OCI-LY3 (cell line): ENCODE measurements around the gene GRID2.

Source experiments
- H2AFZ ChIP-seq: fragments of 200-600, 300-600 bp; shearing (Covaris generic); 2 replicates; pipeline ENCODE4 v1.6.0; 2014; ENCODE audit warnings: antibody characterized with exemption, low read depth, low read length
- H3K27ac ChIP-seq: fragments of 200-600, 300-600 bp; sonication (generic); 2 replicates; pipeline ENCODE4 v1.5.1; 2014; ENCODE audit warnings: mild to moderate bottlenecking, low read length, moderate library complexity, mixed read lengths
- H3K27me3 ChIP-seq: fragments of 200-600, 300-600 bp; sonication (generic); 2 replicates; pipeline ENCODE4 v1.6.1; 2014; ENCODE audit warnings: low read depth, low read length, mixed read lengths
- H3K36me3 ChIP-seq: fragments of 200-600, 300-600 bp; sonication (generic); replicated peaks from 2 replicates; pipeline ENCODE3; 2014; ENCODE audit warnings: low read depth, low read length, mixed read lengths
- H3K4me1 ChIP-seq: fragments of 300-600, 200-600 bp; sonication (generic); 2 replicates; pipeline ENCODE4 v1.6.1; 2014; ENCODE audit warnings: low read length, mixed read lengths
- H3K4me2 ChIP-seq: fragments of 200-600, 300-600 bp; sonication (generic); 2 replicates; pipeline ENCODE4 v1.6.1; 2014; ENCODE audit warnings: low read length, mixed read lengths
- H3K4me3 ChIP-seq: fragments of 300-600, 200-600 bp; sonication (generic); 2 replicates; pipeline ENCODE4 v1.5.1; 2014; ENCODE audit warnings: antibody characterized with exemption, mild to moderate bottlenecking, low read length, moderate library complexity
- H3K79me2 ChIP-seq: fragments of 300-600, 200-600 bp; shearing (Covaris generic); 2 replicates; pipeline ENCODE4 v1.6.1; 2014; ENCODE audit warnings: mild to moderate bottlenecking, low read length, mixed read lengths
- H3K9ac ChIP-seq: fragments of 300-600, 200-600 bp; shearing (Covaris generic); 2 replicates; pipeline ENCODE4 v1.6.0; 2014; ENCODE audit warnings: mild to moderate bottlenecking, low read length, moderate library complexity
- H3K9me3 ChIP-seq: fragments of 200-600, 300-600 bp; shearing (Covaris generic); 2 replicates; pipeline ENCODE4 v1.6.1; 2014; ENCODE audit warnings: low read length, mixed read lengths; ENCODE audit not compliant: insufficient read depth
- H4K20me1 ChIP-seq: fragments of 200-600, 300-600 bp; sonication (generic); 2 replicates; pipeline ENCODE4 v1.6.1; 2016; ENCODE audit warnings: low read length, mixed read lengths; ENCODE audit not compliant: insufficient read depth
- CTCF ChIP-seq: fragments of 200-600, 300-600 bp; sonication (generic); IDR thresholded peaks from 2 replicates; pipeline ENCODE4 v1.5.1; 2014; ENCODE audit warnings: antibody characterized with exemption, low read length, low read depth
- EZH2phosphoT487 ChIP-seq: fragments of 200-600 bp; shearing (Covaris generic); IDR thresholded peaks from 2 replicates; pipeline ENCODE4 v1.6.1; 2018; ENCODE audit warnings: antibody characterized with exemption, mixed run types, low read depth

GRID2 gene

GRCh38 chr4:93144644-93145043 is 840.9 kb downstream of the GRID2 start:
- TF ChIP-seq CTCF (no peak), EZH2phosphoT487 (no peak)
- Histone ChIP-seq H3K27me3 (no peaks in the 10 kb centered on the region), H3K4me1 (no peaks in the 10 kb centered on the region), H3K27ac (no peak overlapping the region), H3K36me3 (no peaks in the 10 kb centered on the region), H2AFZ (no peak overlapping the region), H3K9ac (no peak overlapping the region), H4K20me1 (no peaks in the 10 kb centered on the region), H3K4me3 (no peak overlapping the region), H3K4me2 (no peak overlapping the region), H3K9me3 (no peaks in the 10 kb centered on the region), H3K79me2 (no peaks in the 10 kb centered on the region)

- H3K36me3 ChIP-seq, result no peaks in the 10 kb centered on the region
- no peaks in the 10 kb centered on the region for H3K9me3 ChIP-seq
- H3K4me1 ChIP-seq, result no peaks in the 10 kb centered on the region
- no peaks in the 10 kb centered on the region for H3K79me2 ChIP-seq
- no peak overlapping the region for H2AFZ ChIP-seq
- no peaks in the 10 kb centered on the region for H4K20me1 ChIP-seq
- H3K27ac ChIP-seq, result no peak overlapping the region
- H3K4me2 ChIP-seq, result no peak overlapping the region
- TF ChIP-seq EZH2phosphoT487 (no peak), CTCF (no peak)
- H3K27me3 ChIP-seq, result no peaks in the 10 kb centered on the region
- H3K9ac ChIP-seq, result no peak overlapping the region
- no peak overlapping the region for H3K4me3 ChIP-seq
Observed at GRCh38 chr4:93147524-93148212, 843.9 kb downstream of the GRID2 start.

- H3K27ac ChIP-seq, result no peak overlapping the region
- H3K27me3 ChIP-seq, result no peaks in the 10 kb centered on the region
- no peak overlapping the region for H3K9ac ChIP-seq
- TF ChIP-seq EZH2phosphoT487 (no peak), CTCF (no peak)
- no peaks in the 10 kb centered on the region for H3K9me3 ChIP-seq
- no peak overlapping the region for H3K4me2 ChIP-seq
- H3K36me3 ChIP-seq, result no peaks in the 10 kb centered on the region
- H3K4me1 ChIP-seq, result no peaks in the 10 kb centered on the region
- H4K20me1 ChIP-seq, result no peaks in the 10 kb centered on the region
- H3K4me3 ChIP-seq, result no peak overlapping the region
- no peaks in the 10 kb centered on the region for H3K79me2 ChIP-seq
- H2AFZ ChIP-seq, result no peak overlapping the region
Observed at GRCh38 chr4:93152491-93152890, 848.7 kb downstream of the GRID2 start.

- no peak overlapping the region for H3K4me3 ChIP-seq
- TF ChIP-seq EZH2phosphoT487 (no peak), CTCF (peak; percentile 34; the same call in 1 of the 2 replicates)
- H4K20me1 ChIP-seq, result no peaks in the 10 kb centered on the region
- H3K27me3 ChIP-seq, result no peaks in the 10 kb centered on the region
- H3K9ac ChIP-seq, result no peak overlapping the region
- no peaks in the 10 kb centered on the region for H3K79me2 ChIP-seq
- no peaks in the 10 kb centered on the region for H3K36me3 ChIP-seq
- H2AFZ ChIP-seq, result no peak overlapping the region
- no peak overlapping the region for H3K27ac ChIP-seq
- H3K4me2 ChIP-seq, result no peak overlapping the region
- H3K9me3 ChIP-seq, result no peaks in the 10 kb centered on the region
- H3K4me1 ChIP-seq, result no peaks in the 10 kb centered on the region
Observed at GRCh38 chr4:93157986-93158385, 854.2 kb downstream of the GRID2 start.
